GM12892 (cell line): ENCODE measurements around the gene NRF1.

Experiments
- DNase-seq: peaks from one replicate; pipeline ENCODE4 v3.0.0; 2011; ENCODE audit not compliant: insufficient read length
- FAIRE-seq: peaks from 2 replicates; lab custom pipeline; 2011; peaks lifted over from hg19 to GRCh38; lab: Jason Lieb, UNC
- POLR2A ChIP-seq: IDR thresholded peaks from 2 replicates; pipeline ENCODE4 v1.6.1; 2011; ENCODE audit warnings: low read depth, low read length, control low read depth
- POLR2AphosphoS5 ChIP-seq: IDR thresholded peaks from 2 replicates; pipeline ENCODE4 v1.6.1; 2011; ENCODE audit warnings: low read depth, low read length, control low read depth
- TAF1 ChIP-seq: IDR thresholded peaks from 2 replicates; pipeline ENCODE4 v1.6.1; 2011; ENCODE audit warnings: low read depth, mild to moderate bottlenecking, control low read depth, low read length, borderline replicate concordance

Gene NRF1

GRCh38 chr7:129757991-129758390 is 146.5 kb downstream of the NRF1 start:
- no peak for FAIRE-seq
- no peak for DNase-seq
- TF ChIP-seq POLR2AphosphoS5 (no peak), POLR2A (no peak)

- no peak for DNase-seq
- FAIRE-seq: no peak
- TF ChIP-seq POLR2A (no peak), TAF1 (no peak), POLR2AphosphoS5 (no peak)
These were observed 151.0 kb downstream of the NRF1 start for GRCh38 chr7:129762387-129762969.

- TF ChIP-seq POLR2A (no peak), TAF1 (no peak), POLR2AphosphoS5 (no peak)
- DNase-seq: no peak
- no peak for FAIRE-seq
These were observed 152.9 kb downstream of the NRF1 start for GRCh38 chr7:129764247-129765084.

GRCh38 chr7:129765352-129765751 is 153.8 kb downstream of the NRF1 start:
- no peak for FAIRE-seq
- no peak for DNase-seq
- no peak for TF ChIP-seq POLR2A
- no peak for TF ChIP-seq POLR2AphosphoS5
- no peak for TF ChIP-seq TAF1

GRCh38 chr7:129767120-129768015 is 155.8 kb downstream of the NRF1 start:
- no peak for TF ChIP-seq POLR2AphosphoS5
- no peak for FAIRE-seq
- DNase-seq: no peak

- no peak for DNase-seq
- TF ChIP-seq TAF1 (no peak), POLR2AphosphoS5 (no peak), POLR2A (no peak)
- FAIRE-seq: no peak
These were observed 157.3 kb downstream of the NRF1 start for GRCh38 chr7:129768614-129769399.

- no peak for DNase-seq
- TF ChIP-seq POLR2A (no peak), POLR2AphosphoS5 (no peak), TAF1 (no peak)
- no peak for FAIRE-seq
These were observed 157.9 kb downstream of the NRF1 start for GRCh38 chr7:129769400-129769774.

- TF ChIP-seq POLR2A (no peak), POLR2AphosphoS5 (no peak), TAF1 (no peak)
- no peak for FAIRE-seq
- no peak for DNase-seq
These were observed 158.6 kb downstream of the NRF1 start for GRCh38 chr7:129769866-129770808.

GRCh38 chr7:129771201-129771927 is 159.8 kb downstream of the NRF1 start:
- DNase-seq (no peak), FAIRE-seq (no peak)
- TF ChIP-seq POLR2A: no peak
- no peak for TF ChIP-seq TAF1
- TF ChIP-seq POLR2AphosphoS5: no peak

GRCh38 chr7:129771928-129772479 is 160.5 kb downstream of the NRF1 start:
- TF ChIP-seq POLR2A (no peak), POLR2AphosphoS5 (no peak), TAF1 (no peak)
- no peak for FAIRE-seq
- DNase-seq: no peak
